Measurements from ENCODE around the gene DGKI.

Gene DGKI

GRCh38 chr7:137801003-137801402, 45.8 kb downstream of the DGKI start:
- no peak for DNase-seq (ENCODE audit: low read depth, low spot score)
- H3K27ac ChIP-seq: no peak overlapping the region

GRCh38 chr7:137798073-137798763, 48.6 kb downstream of the DGKI start:
- DNase-seq (ENCODE audit: low read depth, low spot score): no peak
- no peak overlapping the region for H3K27ac ChIP-seq

- no peak overlapping the region for H3K27ac ChIP-seq
- no peak for DNase-seq (ENCODE audit: low read depth, low spot score)
These were observed 51.6 kb downstream of the DGKI start for GRCh38 chr7:137795211-137795610.

- DNase-seq (ENCODE audit: low read depth, low spot score): no peak
- no peak overlapping the region for H3K27ac ChIP-seq
These were observed 54.8 kb downstream of the DGKI start for GRCh38 chr7:137791930-137792329.

GRCh38 chr7:137790828-137791227, 55.9 kb downstream of the DGKI start:
- no peak for DNase-seq (ENCODE audit: low read depth, low spot score)

GRCh38 chr7:137789215-137789882, 57.4 kb downstream of the DGKI start:
- no peak overlapping the region for H3K27ac ChIP-seq
- DNase-seq (ENCODE audit: low read depth, low spot score): no peak

More at GRCh38 chr7:137790828-137791227, 55.9 kb downstream of the DGKI start:
- no peak overlapping the region for H3K27ac ChIP-seq

GRCh38 chr7:137787301-137787976, 59.3 kb downstream of the DGKI start:
- no peak overlapping the region for H3K27ac ChIP-seq
- DNase-seq (ENCODE audit: low read depth, low spot score): no peak

- no peak for DNase-seq (ENCODE audit: low read depth, low spot score)
- H3K27ac ChIP-seq: no peak overlapping the region
These were observed 68.3 kb downstream of the DGKI start for GRCh38 chr7:137778511-137778910.

- H3K27ac ChIP-seq: no peak overlapping the region
- DNase-seq (ENCODE audit: low read depth, low spot score): peak; percentile 8
These were observed 72.0 kb downstream of the DGKI start for GRCh38 chr7:137774793-137775201.

GRCh38 chr7:137772748-137773147, 74.0 kb downstream of the DGKI start:
- peak overlapping the region; percentile 57 for H3K27ac ChIP-seq
- peak; percentile 27 for DNase-seq (ENCODE audit: low read depth, low spot score)

- H3K27ac ChIP-seq: peak overlapping the region; percentile 57
- DNase-seq (ENCODE audit: low read depth, low spot score): no peak
These were observed 74.5 kb downstream of the DGKI start for GRCh38 chr7:137772316-137772715.

- H3K27ac ChIP-seq: peak overlapping the region; percentile 57
- no peak for DNase-seq (ENCODE audit: low read depth, low spot score)
These were observed 75.1 kb downstream of the DGKI start for GRCh38 chr7:137771679-137772078.

GRCh38 chr7:137771273-137771672, 75.5 kb downstream of the DGKI start:
- no peak overlapping the region for H3K27ac ChIP-seq
- no peak for DNase-seq (ENCODE audit: low read depth, low spot score)

- DNase-seq (ENCODE audit: low read depth, low spot score): no peak
These were observed 78.4 kb downstream of the DGKI start for GRCh38 chr7:137768366-137768765.

GRCh38 chr7:137762334-137762733, 84.4 kb downstream of the DGKI start:
- DNase-seq (ENCODE audit: low read depth, low spot score): no peak
- no peak overlapping the region for H3K27ac ChIP-seq

More at GRCh38 chr7:137768366-137768765, 78.4 kb downstream of the DGKI start:
- no peak overlapping the region for H3K27ac ChIP-seq

GRCh38 chr7:137760111-137760510, 86.7 kb downstream of the DGKI start:
- no peak overlapping the region for H3K27ac ChIP-seq
- no peak for DNase-seq (ENCODE audit: low read depth, low spot score)

GRCh38 chr7:137757146-137757925, 89.4 kb downstream of the DGKI start:
- DNase-seq (ENCODE audit: low read depth, low spot score): no peak
- H3K27ac ChIP-seq: no peak overlapping the region

- no peak for DNase-seq (ENCODE audit: low read depth, low spot score)
These were observed 90.7 kb downstream of the DGKI start for GRCh38 chr7:137755846-137756651.

GRCh38 chr7:137755427-137755826, 91.3 kb downstream of the DGKI start:
- H3K27ac ChIP-seq: no peak overlapping the region
- DNase-seq (ENCODE audit: low read depth, low spot score): no peak

More at GRCh38 chr7:137755846-137756651, 90.7 kb downstream of the DGKI start:
- no peak overlapping the region for H3K27ac ChIP-seq
